ENCODE data around the gene EXOSC2. TPM values are rescaled to one million over a fixed set of nuclear protein-coding genes. Genes with fewer than 3 reads are reported as not detected.
"Not testable (repeated sequence)": the region's sequence is repeated elsewhere in the genome, so short reads cannot be mapped to it uniquely, and the experiment has no call there.

The EXOSC2 gene
- total RNA-seq, 1 experiment from 2014 or later: 63.6 TPM

GRCh38 chr9:130667120-130667435 lies 26.5 kb upstream of the EXOSC2 start:
- no peak for DNase-seq (ENCODE audit: low spot score)

- no peak for DNase-seq (ENCODE audit: low spot score)
Observed at GRCh38 chr9:130668196-130668595, 25.4 kb upstream of the EXOSC2 start.

GRCh38 chr9:130668659-130669058 lies 24.9 kb upstream of the EXOSC2 start:
- no peak for DNase-seq (ENCODE audit: low spot score)

- DNase-seq (ENCODE audit: low spot score): no peak
Observed at GRCh38 chr9:130669965-130670364, 23.6 kb upstream of the EXOSC2 start.

- no peak for DNase-seq (ENCODE audit: low spot score)
Observed at GRCh38 chr9:130670644-130671043, 22.9 kb upstream of the EXOSC2 start.

GRCh38 chr9:130672466-130672865 lies 21.1 kb upstream of the EXOSC2 start:
- no peak for DNase-seq (ENCODE audit: low spot score)

GRCh38 chr9:130672933-130673615 lies 20.5 kb upstream of the EXOSC2 start:
- DNase-seq (ENCODE audit: low spot score): no peak

- no peak for DNase-seq (ENCODE audit: low spot score)
Observed at GRCh38 chr9:130675396-130675795, 18.2 kb upstream of the EXOSC2 start.

- no peak for DNase-seq (ENCODE audit: low spot score)
Observed at GRCh38 chr9:130677252-130677651, 16.3 kb upstream of the EXOSC2 start.

- DNase-seq (ENCODE audit: low spot score): peak; percentile 85
Observed at GRCh38 chr9:130680836-130681768, 12.5 kb upstream of the EXOSC2 start.

- DNase-seq (ENCODE audit: low spot score): no peak
Observed at GRCh38 chr9:130681769-130682420, 11.7 kb upstream of the EXOSC2 start.

GRCh38 chr9:130682421-130683121 lies 11.0 kb upstream of the EXOSC2 start:
- DNase-seq (ENCODE audit: low spot score): peak; percentile 81

- no peak for DNase-seq (ENCODE audit: low spot score)
Observed at GRCh38 chr9:130685104-130685503, 8.5 kb upstream of the EXOSC2 start.

- not testable (repeated sequence) for DNase-seq (ENCODE audit: low spot score)
Observed at GRCh38 chr9:130685945-130686344, 7.6 kb upstream of the EXOSC2 start.

- no peak for DNase-seq (ENCODE audit: low spot score)
Observed at GRCh38 chr9:130687615-130688014, 6.0 kb upstream of the EXOSC2 start.

GRCh38 chr9:130688072-130688471 lies 5.5 kb upstream of the EXOSC2 start:
- no peak for DNase-seq (ENCODE audit: low spot score)

GRCh38 chr9:130689572-130689936 lies 4.0 kb upstream of the EXOSC2 start:
- no peak for DNase-seq (ENCODE audit: low spot score)

GRCh38 chr9:130689937-130690700 lies 3.5 kb upstream of the EXOSC2 start:
- DNase-seq (ENCODE audit: low spot score): peak; percentile 98

- DNase-seq (ENCODE audit: low spot score): no peak
Observed at GRCh38 chr9:130692321-130692720, 1.3 kb upstream of the EXOSC2 start.

- DNase-seq (ENCODE audit: low spot score): no peak
Observed at GRCh38 chr9:130693101-130693425, 517 bp upstream of the EXOSC2 start.

- DNase-seq (ENCODE audit: low spot score): no peak
Observed at GRCh38 chr9:130694205-130694604, 625 bp downstream of the EXOSC2 start.

Measured in H4 (cell line).